ENCODE results near the gene AKNA. TPM values are rescaled to one million over a fixed set of nuclear protein-coding genes. Genes with fewer than 3 reads are reported as not detected.

Gene AKNA
- total RNA-seq, 1 experiment from 2014 or later: 20.6 TPM

DNA sequence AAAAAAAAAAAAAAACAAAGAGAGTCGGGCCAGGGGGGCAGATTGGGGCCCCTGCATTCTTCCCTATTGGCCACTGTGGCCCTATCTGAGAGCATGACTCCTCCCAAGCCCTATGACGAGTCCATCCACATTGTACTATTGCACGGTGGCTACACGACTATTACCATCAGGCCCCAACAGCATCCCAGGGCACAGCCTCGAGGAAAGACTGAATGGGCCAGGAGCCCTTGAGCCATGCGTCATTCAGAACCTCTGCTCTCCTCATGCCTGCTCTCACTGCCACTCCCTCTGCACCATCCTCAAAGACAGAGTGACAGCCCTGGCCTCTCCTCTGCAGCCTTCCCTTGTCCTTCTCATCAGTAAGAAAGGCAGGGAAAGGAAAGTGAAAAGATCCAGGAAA lies 85.1 kb downstream of the AKNA start:
- H3K9me3 ChIP-seq (ENCODE audit: control insufficient read depth in 1 of 2, insufficient read depth in 1 of 2, low read depth in 1 of 2, low read length in 2 of 2): no peaks in the 10 kb centered on the region
- ATAC-seq: no peak
- ChIA-PET CTCF (interaction anchor here (1.4 kb wide), 1 partner anchor 220 kb away, joined by 5 read pairs; no protein-coding TSS in a partner anchor), POLR2A (no interaction called here), RAD21 (ENCODE audit: low non-redundant PET in 1 of 2, low total read pairs in 2 of 2, uncharacterized antibody in 2 of 2, unreplicated experiment in 2 of 2) (no interaction called here)
- TF ChIP-seq, protein P1, sequence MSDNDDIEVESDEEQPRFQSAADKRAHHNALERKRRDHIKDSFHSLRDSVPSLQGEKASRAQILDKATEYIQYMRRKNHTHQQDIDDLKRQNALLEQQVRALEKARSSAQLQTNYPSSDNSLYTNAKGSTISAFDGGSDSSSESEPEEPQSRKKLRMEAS (IDR thresholded peaks at IDR 0.05): no peak
- TF ChIP-seq, protein P2, sequence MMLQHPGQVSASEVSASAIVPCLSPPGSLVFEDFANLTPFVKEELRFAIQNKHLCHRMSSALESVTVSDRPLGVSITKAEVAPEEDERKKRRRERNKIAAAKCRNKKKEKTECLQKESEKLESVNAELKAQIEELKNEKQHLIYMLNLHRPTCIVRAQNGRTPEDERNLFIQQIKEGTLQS (IDR thresholded peaks at IDR 0.05): no peak
- TF ChIP-seq SRF (IDR thresholded peaks at IDR 0.05; ENCODE audit: low read depth) (no peak), SIN3A (IDR thresholded peaks at IDR 0.05; ENCODE audit: low read depth) (no peak), CBX3 (IDR thresholded peaks at IDR 0.05; ENCODE audit: low read depth) (no peak), CEBPB (IDR thresholded peaks at IDR 0.05; ENCODE audit: low read depth) (no peak), YY1 (IDR thresholded peaks at IDR 0.05; ENCODE audit: extremely low read depth, insufficient replicate concordance, low read depth, low read length) (no peak), JUND (IDR thresholded peaks at IDR 0.05) (no peak)
- TF ChIP-seq, protein P3, sequence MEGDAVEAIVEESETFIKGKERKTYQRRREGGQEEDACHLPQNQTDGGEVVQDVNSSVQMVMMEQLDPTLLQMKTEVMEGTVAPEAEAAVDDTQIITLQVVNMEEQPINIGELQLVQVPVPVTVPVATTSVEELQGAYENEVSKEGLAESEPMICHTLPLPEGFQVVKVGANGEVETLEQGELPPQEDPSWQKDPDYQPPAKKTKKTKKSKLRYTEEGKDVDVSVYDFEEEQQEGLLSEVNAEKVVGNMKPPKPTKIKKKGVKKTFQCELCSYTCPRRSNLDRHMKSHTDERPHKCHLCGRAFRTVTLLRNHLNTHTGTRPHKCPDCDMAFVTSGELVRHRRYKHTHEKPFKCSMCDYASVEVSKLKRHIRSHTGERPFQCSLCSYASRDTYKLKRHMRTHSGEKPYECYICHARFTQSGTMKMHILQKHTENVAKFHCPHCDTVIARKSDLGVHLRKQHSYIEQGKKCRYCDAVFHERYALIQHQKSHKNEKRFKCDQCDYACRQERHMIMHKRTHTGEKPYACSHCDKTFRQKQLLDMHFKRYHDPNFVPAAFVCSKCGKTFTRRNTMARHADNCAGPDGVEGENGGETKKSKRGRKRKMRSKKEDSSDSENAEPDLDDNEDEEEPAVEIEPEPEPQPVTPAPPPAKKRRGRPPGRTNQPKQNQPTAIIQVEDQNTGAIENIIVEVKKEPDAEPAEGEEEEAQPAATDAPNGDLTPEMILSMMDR (IDR thresholded peaks at IDR 0.05 in 2 of 3, conservative IDR thresholded peaks at IDR 0.05 in 1 of 3; ENCODE audit: borderline replicate concordance in 1 of 3, insufficient read depth in 1 of 3, low read depth in 2 of 3, low read length in 2 of 3): no peak
- no peak overlapping the region for H3K4me3 ChIP-seq (replicated peaks in 1 of 2; ENCODE audit: low read depth in 1 of 2, low read length in 2 of 2)
- H4K20me1 ChIP-seq (ENCODE audit: insufficient read depth): no peaks in the 10 kb centered on the region
- no peaks in the 10 kb centered on the region for H3K27me3 ChIP-seq (ENCODE audit: insufficient read depth, low read length)
- no peak overlapping the region for H2AFZ ChIP-seq (ENCODE audit: low read depth, low read length, poor library complexity, severe bottlenecking)
- intact Hi-C loops (cut with micrococcal nuclease): no loop called here
- no peak overlapping the region for H3K27ac ChIP-seq (ENCODE audit: low read depth, low read length)
- no peak overlapping the region for H3K9ac ChIP-seq (ENCODE audit: low read length)
- no peak overlapping the region for H3K4me2 ChIP-seq (ENCODE audit: low read length)
- no peak for DNase-seq (ENCODE audit: low read depth, low spot score)
- no TSS peak for BruUV-seq (replicated peaks)
- no peaks in the 10 kb centered on the region for H3K9me2 ChIP-seq (ENCODE audit: insufficient read depth)
- H3K36me3 ChIP-seq (ENCODE audit: control insufficient read depth in 1 of 2, insufficient read depth in 2 of 2, low read length in 2 of 2): no peaks in the 10 kb centered on the region
- H3K4me1 ChIP-seq (ENCODE audit: control insufficient read depth in 1 of 2, insufficient read depth in 2 of 2, low read length in 2 of 2): peaks cover 0 to 3% of the 10 kb centered on the region in 2 experiments; a peak in 1 of 4 replicates
- no peaks in the 10 kb centered on the region for H3K79me2 ChIP-seq (ENCODE audit: insufficient read depth, low read length)
